ENCODE data around the gene NAT10.

Gene NAT10

DNA sequence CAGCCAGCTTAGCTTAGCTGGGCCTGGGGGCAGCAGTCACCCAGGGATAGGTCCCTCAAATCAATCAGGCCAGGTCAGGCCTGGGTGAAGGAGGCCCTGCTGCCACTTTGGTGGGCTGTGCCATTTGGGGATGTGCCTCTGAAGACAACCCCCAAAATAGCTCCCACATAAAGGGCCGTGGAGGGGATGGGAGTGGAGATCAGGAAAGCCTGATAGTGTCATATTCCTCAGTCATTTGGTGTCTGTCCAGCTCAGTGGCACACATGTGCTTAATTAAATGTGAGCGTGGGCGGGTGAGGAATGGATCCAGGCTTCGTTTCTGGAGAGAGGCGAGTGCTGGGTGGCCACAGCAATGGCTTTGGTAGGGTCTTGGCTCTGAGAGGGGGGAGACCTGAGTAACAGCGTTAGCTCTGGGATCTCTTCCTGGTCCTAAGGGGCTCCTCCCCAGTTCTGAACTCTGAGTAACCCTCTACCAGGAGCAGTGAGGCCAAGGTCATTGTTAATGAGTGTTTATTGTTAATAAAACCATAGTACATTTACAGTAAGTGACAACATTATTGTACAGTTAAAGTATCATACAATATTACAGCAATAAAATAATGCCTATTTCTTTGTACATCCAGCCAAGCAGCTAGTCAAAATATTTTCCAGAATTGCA is 45.2 kb downstream of the NAT10 start:
- ChIA-PET POLR2A (ENCODE audit: low non-redundant PET) (no interaction called here), CTCF (interaction anchor here (0.6 to 1.1 kb wide), 5 partner anchors 24 to 315 kb away, joined by 3 read pairs; partner anchors contain the start of gene ABTB2)
- TF ChIP-seq CTCF (conservative IDR thresholded peaks at IDR 0.05; ENCODE audit: low read depth), result no peak
- H3K27ac ChIP-seq, result peak overlapping the region; percentile 11; the same call in 1 of the 2 replicates
- no peak for DNase-seq (ENCODE audit: low spot score)

DNA sequence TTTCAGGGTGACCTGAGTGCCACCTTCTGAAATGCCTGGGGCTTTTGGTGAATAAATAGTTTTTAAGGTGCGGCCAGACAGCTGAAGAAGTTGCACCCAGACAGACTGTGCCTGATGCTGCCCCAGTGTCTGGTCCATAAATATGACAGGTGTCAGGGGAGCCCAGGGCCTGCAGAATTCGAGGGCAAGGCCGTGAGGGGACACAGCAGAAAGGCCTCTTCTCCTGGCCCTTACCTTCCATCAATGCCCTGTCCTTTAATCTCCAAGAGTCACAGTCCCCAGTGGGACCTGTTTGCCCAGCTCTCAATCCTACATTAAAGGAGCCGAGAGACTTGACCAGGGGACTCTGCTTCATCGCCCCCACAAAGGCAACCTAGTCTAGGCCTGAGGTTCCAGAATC is 45.7 kb downstream of the NAT10 start:
- CTCF ChIA-PET, result no interaction called here
- no peak for TF ChIP-seq CTCF (conservative IDR thresholded peaks at IDR 0.05; ENCODE audit: low read depth)
- POLR2A ChIA-PET (ENCODE audit: low non-redundant PET), result no interaction called here
- no peak overlapping the region for H3K27ac ChIP-seq
- DNase-seq (ENCODE audit: low spot score), result no peak

GRCh38 chr11:34151916-34152845 is 46.8 kb downstream of the NAT10 start:
- ChIA-PET CTCF (no interaction called here), POLR2A (ENCODE audit: low non-redundant PET) (no interaction called here)
- TF ChIP-seq CTCF (conservative IDR thresholded peaks at IDR 0.05; ENCODE audit: low read depth), result no peak

GRCh38 chr11:34154059-34154875 is 48.8 kb downstream of the NAT10 start:
- POLR2A ChIA-PET (ENCODE audit: low non-redundant PET), result no interaction called here

More at GRCh38 chr11:34151916-34152845, 46.8 kb downstream of the NAT10 start:
- H3K27ac ChIP-seq, result peak overlapping the region; percentile 21; the same call in 1 of the 2 replicates
- DNase-seq (ENCODE audit: low spot score), result no peak

GRCh38 chr11:34155057-34155756 is 49.8 kb downstream of the NAT10 start:
- ChIA-PET CTCF (interaction anchor here (0.6 kb wide), 1 partner anchor 8 kb away, joined by 5 read pairs; no protein-coding TSS in a partner anchor), POLR2A (ENCODE audit: low non-redundant PET) (no interaction called here)
- H3K27ac ChIP-seq, result peak overlapping the region; percentile 21
- no peak for TF ChIP-seq CTCF (conservative IDR thresholded peaks at IDR 0.05; ENCODE audit: low read depth)
- DNase-seq (ENCODE audit: low spot score), result no peak

More at GRCh38 chr11:34154059-34154875, 48.8 kb downstream of the NAT10 start:
- peak overlapping the region; percentile 21; the same call in 1 of the 2 replicates for H3K27ac ChIP-seq
- CTCF ChIA-PET, result no interaction called here
- DNase-seq (ENCODE audit: low spot score), result no peak
- TF ChIP-seq CTCF (conservative IDR thresholded peaks at IDR 0.05; ENCODE audit: low read depth), result no peak

Data from RWPE1 (cell line).